Hepatic stellate cell (primary cell): Measurements from ENCODE around the gene GKAP1.
"Not testable (repeated sequence)": the region's sequence is repeated elsewhere in the genome, so short reads cannot be mapped to it uniquely, and the experiment has no call there.

Source experiments
- DNase-seq: peaks from one replicate; pipeline ENCODE4 v3.0.0; 2011; ENCODE audit warnings: low spot score

The GKAP1 gene

DNA sequence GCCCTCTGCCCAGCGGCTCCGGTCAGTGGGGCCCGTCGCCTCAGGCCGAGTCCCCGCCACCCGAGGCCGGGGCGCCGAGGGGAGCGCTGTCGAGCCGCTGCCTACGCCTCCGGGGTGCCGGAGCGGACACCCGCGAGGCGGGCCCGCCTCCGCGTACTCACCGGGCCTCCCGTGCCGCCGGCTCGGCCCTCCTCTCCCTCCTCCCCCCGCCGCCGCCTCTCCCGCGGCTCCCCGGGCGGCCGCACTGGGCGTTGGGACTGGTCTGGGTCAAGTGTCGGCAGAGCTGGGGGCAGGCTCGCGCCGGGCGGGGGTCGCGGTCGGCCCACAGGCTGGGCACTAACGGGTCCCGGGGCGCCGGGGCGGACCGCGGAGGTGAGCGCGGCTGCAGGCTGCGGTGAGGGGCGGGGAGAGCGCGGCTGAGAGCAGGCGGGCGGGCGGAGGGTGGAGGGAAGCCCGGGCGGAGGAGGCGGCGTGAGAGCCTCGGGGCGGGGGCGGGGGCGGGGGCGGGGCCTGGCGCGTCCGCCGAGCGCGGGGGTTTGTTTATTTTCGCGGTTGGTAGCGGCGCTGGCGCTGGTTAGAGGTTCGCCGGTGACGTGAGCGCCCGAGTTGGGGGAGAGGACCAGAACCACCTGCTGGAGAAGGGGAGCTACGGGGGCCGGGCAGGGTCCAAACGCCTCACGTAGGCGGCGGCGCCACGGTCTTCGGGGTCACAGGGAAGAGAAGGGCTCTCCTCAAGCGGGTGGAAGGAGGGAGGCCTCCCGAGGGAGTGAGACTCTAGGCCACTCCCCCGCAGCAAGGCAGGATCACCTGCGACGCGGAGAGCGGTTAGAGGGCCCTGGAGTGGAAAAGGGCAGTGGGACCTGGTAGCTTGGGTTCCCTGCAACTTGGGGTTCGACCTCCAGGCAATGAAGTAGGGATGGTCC, at the start of gene GKAP1:
TSS of gene GKAP1 (minus strand) at position 414 of the 923 bp plus-strand sequence. CDS start 11,252 bp downstream, outside the sequence.
- peak; percentile 27 for DNase-seq

- DNase-seq, result not testable (repeated sequence)
Observed at GRCh38 chr9:83849895-83850294, 32.3 kb upstream of the GKAP1 start.

DNA sequence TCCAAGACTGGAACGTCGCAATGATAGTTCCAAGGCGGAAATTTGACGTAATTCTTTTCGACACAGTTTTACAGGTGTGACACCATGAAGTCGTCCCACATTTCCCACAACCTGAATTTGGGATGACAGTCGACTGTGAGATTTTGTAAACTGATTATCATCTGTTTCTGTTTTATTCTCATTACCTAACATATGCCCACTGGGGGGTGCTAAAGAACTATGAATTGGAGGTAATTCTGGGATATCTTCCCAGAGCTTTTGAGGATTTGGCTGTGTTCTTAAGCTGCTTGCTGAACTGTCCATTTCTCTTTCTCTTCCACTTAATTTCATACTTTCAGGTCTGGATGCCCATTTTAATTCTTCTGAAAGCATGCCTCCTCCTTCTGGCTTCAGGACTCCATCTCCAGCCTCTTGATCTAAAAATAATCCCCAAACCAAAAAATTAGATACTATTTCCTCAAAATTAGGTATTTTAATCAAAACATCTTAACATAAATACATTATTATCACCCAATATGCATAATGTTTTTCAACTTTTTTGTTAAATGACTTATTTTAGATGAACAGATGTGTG, 19.6 kb upstream of the GKAP1 start:
- not testable (repeated sequence) for DNase-seq

- not testable (repeated sequence) for DNase-seq
Observed at GRCh38 chr9:83830426-83831071, 13.0 kb upstream of the GKAP1 start.

GRCh38 chr9:83824986-83825623, 7.5 kb upstream of the GKAP1 start:
- peak; percentile 16 for DNase-seq

GRCh38 chr9:83817011-83817355, 586 bp downstream of the GKAP1 start:
- not testable (repeated sequence) for DNase-seq

GRCh38 chr9:83815120-83815519, 2.4 kb downstream of the GKAP1 start:
- DNase-seq, result not testable (repeated sequence)

GRCh38 chr9:83809213-83809612, 8.4 kb downstream of the GKAP1 start:
- DNase-seq, result not testable (repeated sequence)

GRCh38 chr9:83804454-83804853, 13.1 kb downstream of the GKAP1 start:
- DNase-seq, result not testable (repeated sequence)

- not testable (repeated sequence) for DNase-seq
Observed at GRCh38 chr9:83803941-83804340, 13.6 kb downstream of the GKAP1 start.

DNA sequence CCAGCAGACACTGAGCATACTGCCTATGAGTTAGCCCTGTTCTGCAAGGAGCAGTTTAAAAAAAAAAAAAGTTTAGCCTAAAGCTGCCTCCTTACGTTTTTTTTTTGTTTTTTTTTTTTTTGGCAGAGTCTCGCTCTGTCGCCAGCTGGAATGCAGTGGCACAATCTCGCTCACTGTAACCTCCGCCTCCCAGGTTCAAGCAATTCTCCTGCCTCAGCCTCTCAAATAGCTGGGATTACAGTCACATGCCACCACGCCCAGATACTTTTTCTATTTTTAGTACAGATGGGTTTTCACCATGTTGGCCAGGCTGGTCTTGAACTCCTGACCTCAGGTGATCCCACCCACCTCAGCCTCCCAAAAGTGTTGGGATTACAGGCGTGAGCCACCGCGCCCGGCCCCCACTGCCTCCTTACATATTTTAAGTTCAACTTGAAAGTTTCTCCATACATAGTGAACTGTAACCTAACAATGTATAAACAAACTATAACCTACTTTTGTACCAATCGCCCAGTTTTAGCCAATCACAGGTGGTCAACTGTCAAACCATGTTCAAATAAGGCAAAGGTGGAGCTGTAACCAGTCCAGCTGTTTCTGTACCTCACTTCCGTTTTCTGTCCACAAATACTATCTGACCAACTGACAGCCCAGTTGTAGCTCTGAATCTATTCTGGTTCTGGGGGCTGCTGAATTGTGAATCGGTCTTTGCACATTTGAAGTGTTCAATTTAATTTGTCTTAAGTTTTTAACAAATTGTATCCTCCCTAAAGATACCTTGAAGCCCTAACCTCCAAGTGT, 17.1 kb downstream of the GKAP1 start:
- no peak for DNase-seq

GRCh38 chr9:83794051-83794450, 23.5 kb downstream of the GKAP1 start:
- DNase-seq, result no peak

DNA sequence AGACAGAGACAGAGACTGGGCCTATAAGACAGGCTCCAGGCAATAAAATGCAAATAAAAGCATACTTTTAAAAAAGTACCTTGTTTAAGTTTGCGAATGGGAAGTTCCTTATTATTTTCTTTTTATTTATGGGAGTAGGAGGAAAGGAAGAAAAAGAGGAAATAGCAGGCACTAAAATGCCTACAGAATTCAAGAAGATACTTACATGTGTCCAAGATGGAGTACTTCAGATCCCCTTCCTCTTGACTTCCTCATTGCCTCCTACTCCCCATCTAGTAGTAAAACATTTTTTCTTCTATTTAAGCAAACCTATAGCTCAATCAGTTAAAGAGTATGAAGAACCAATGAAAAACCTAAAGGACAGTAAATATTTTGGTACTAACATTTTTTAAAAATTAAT, 24.8 kb downstream of the GKAP1 start:
- no peak for DNase-seq

GRCh38 chr9:83778164-83778563, 39.4 kb downstream of the GKAP1 start:
- DNase-seq, result no peak

- DNase-seq, result no peak
Observed at GRCh38 chr9:83775932-83776331, 41.6 kb downstream of the GKAP1 start.

DNA sequence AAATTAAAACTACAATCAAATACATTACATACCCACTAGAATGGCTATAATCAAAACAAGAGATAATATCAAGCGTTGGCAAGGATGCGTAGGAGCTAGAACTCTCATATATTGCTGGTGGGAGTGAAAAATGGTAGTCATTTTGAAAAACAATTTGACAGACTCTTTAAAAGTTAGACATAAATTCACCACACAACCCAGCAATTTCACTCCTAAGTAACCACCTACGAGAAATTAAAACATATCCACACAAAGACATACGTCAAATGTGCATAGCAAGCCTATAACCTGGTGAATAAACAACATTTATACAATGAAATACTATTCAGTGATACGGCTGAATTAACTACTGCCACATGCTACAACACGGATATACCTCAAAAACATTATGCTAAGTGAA, 44.7 kb downstream of the GKAP1 start:
- DNase-seq, result no peak

GRCh38 chr9:83765376-83765775, 52.2 kb downstream of the GKAP1 start:
- no peak for DNase-seq

GRCh38 chr9:83754383-83754977, 63.1 kb downstream of the GKAP1 start:
- DNase-seq, result no peak

- DNase-seq, result no peak
Observed at GRCh38 chr9:83749706-83750105, 67.9 kb downstream of the GKAP1 start.

DNA sequence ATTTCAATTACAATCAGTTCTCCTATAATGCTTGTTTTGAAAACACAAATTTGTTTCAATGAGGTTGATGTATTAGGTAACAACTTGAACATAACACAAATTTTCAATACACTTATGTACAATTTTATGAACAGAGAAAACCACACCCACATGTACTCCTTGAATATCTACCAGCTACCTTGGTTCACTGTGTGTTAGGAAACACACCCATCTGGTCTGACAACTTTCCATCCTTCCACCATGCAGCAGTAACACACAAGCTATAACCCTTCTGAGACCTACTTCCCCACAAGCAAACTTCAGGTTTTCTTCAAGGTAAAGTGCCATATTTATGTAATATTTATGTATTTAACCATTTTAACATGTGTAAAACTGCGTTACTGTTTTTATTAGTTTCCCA, 73.4 kb downstream of the GKAP1 start:
- no peak for DNase-seq

DNA sequence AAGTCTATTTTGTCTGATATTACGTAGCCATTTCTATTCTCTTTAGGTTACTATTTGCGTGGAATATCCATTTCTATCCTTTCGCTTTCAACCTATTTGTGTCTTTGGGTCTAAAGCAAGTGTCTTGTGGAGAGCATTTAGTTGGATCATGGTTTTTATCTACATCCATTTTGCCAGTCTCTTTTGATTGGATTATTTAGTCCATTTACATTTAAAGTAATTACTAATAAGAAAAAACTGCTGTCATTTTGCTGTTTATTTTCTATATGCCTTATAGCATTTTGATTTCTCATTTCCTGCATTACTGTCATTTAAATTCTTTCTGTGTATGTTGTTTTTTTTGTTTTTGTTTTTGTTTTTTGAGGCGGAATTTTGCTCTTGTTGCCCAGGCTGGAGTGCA, 83.8 kb downstream of the GKAP1 start:
- DNase-seq, result no peak
